ENCODE measurements around the gene SPINK5. TPM values are rescaled to one million over a fixed set of nuclear protein-coding genes. Genes with fewer than 3 reads are reported as not detected.

SPINK5 gene, protein sequence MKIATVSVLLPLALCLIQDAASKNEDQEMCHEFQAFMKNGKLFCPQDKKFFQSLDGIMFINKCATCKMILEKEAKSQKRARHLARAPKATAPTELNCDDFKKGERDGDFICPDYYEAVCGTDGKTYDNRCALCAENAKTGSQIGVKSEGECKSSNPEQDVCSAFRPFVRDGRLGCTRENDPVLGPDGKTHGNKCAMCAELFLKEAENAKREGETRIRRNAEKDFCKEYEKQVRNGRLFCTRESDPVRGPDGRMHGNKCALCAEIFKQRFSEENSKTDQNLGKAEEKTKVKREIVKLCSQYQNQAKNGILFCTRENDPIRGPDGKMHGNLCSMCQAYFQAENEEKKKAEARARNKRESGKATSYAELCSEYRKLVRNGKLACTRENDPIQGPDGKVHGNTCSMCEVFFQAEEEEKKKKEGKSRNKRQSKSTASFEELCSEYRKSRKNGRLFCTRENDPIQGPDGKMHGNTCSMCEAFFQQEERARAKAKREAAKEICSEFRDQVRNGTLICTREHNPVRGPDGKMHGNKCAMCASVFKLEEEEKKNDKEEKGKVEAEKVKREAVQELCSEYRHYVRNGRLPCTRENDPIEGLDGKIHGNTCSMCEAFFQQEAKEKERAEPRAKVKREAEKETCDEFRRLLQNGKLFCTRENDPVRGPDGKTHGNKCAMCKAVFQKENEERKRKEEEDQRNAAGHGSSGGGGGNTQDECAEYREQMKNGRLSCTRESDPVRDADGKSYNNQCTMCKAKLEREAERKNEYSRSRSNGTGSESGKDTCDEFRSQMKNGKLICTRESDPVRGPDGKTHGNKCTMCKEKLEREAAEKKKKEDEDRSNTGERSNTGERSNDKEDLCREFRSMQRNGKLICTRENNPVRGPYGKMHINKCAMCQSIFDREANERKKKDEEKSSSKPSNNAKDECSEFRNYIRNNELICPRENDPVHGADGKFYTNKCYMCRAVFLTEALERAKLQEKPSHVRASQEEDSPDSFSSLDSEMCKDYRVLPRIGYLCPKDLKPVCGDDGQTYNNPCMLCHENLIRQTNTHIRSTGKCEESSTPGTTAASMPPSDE
- total RNA-seq (2021) (5.9 to 10.5 TPM (median 8.4 TPM) in 3 replicates), Bru-seq, nascent RNA (percentile 71 among the genes with signal in this experiment)
- long read RNA-seq, experiment 1, partial matches to known transcripts: 13 of 38 reads
- long read RNA-seq, experiment 1, other reads (novel, unspliced or antisense): 24 of 38 reads
- long read RNA-seq, experiment 2, partial matches to known transcripts: 4 of 7 reads
- long read RNA-seq, experiment 2, other reads (novel, unspliced or antisense): 3 of 7 reads
- long read RNA-seq, experiment 3, partial matches to known transcripts: 0 of 1 reads
- long read RNA-seq, experiment 3, other reads (novel, unspliced or antisense): 1 of 1 reads

DNA sequence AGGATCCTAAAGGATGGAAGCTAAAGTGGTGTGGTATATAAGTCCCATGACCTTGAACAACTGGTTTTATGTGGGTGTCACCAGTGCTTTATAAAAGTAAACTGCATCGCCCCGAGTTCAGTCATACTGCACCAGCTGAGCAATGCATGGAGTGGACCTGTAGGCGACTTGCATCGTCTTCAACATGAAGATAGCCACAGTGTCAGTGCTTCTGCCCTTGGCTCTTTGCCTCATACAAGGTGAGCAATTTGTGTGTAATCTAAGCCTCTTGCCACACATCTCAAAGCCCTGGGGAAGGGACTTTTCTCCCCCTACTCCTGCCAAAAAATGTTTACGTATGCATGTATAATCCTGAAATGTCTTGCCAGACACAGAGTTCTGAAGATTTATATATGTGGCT is at the start of gene SPINK5:
SPINK5 (plus strand) TSS at position 120 of the 400 bp plus-strand sequence; CDS start at position 185, 65 bp downstream.
- ChIA-PET POLR2A (no interaction called here), CTCF (no interaction called here)
- Mint-ChIP-seq H3K27ac (no peak within 1 kb of the TSS; the same call in 1 of the 2 replicates), H3K36me3 (no peaks in the 10 kb centered on the region), H3K4me3 (no peak within 1 kb of the TSS), H3K27me3 (ENCODE audit: low read depth) (no peaks in the 10 kb centered on the region), H3K9me3 (no peaks in the 10 kb centered on the region), H3K4me1 (no peaks in the 10 kb centered on the region)
- DNase-seq (ENCODE audit: low spot score) (no peak), ATAC-seq (no peak)
- TF ChIP-seq GRHL2 (CRISPR knock-in tag; IDR thresholded peaks at IDR 0.05; ENCODE audit: insufficient replicate concordance, severe bottlenecking) (no peak), IRF2 (CRISPR knock-in tag; IDR thresholded peaks at IDR 0.05; ENCODE audit: borderline replicate concordance, low read depth) (no peak), SOX15 (CRISPR knock-in tag; IDR thresholded peaks at IDR 0.05) (no peak), ZNF425 (CRISPR knock-in tag; conservative IDR thresholded peaks at IDR 0.05) (no peak), ZNF317 (CRISPR knock-in tag; IDR thresholded peaks at IDR 0.05; ENCODE audit: borderline replicate concordance, low read depth) (no peak), ZNF263 (CRISPR knock-in tag; IDR thresholded peaks at IDR 0.05; ENCODE audit: low read depth) (no peak)

- TF ChIP-seq, protein P1, sequence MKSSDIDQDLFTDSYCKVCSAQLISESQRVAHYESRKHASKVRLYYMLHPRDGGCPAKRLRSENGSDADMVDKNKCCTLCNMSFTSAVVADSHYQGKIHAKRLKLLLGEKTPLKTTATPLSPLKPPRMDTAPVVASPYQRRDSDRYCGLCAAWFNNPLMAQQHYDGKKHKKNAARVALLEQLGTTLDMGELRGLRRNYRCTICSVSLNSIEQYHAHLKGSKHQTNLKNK (CRISPR knock-in tag; IDR thresholded peaks at IDR 0.05): no peak
- TF ChIP-seq, protein P2, sequence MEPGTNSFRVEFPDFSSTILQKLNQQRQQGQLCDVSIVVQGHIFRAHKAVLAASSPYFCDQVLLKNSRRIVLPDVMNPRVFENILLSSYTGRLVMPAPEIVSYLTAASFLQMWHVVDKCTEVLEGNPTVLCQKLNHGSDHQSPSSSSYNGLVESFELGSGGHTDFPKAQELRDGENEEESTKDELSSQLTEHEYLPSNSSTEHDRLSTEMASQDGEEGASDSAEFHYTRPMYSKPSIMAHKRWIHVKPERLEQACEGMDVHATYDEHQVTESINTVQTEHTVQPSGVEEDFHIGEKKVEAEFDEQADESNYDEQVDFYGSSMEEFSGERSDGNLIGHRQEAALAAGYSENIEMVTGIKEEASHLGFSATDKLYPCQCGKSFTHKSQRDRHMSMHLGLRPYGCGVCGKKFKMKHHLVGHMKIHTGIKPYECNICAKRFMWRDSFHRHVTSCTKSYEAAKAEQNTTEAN (CRISPR knock-in tag; IDR thresholded peaks at IDR 0.05): no peak
- TF ChIP-seq MXD4 (CRISPR knock-in tag; IDR thresholded peaks at IDR 0.05; ENCODE audit: borderline replicate concordance) (no peak), PRRX2 (CRISPR knock-in tag; IDR thresholded peaks at IDR 0.05) (no peak)
- Mint-ChIP-seq H3K4me3 (no peak overlapping the region), H3K36me3 (no peaks in the 10 kb centered on the region), H3K27ac (no peak overlapping the region), H3K4me1 (peaks cover 15% of the 10 kb centered on the region), H3K9me3 (no peaks in the 10 kb centered on the region), H3K27me3 (ENCODE audit: low read depth) (no peaks in the 10 kb centered on the region)
- no peak for DNase-seq (ENCODE audit: low spot score)
- CTCF ChIA-PET: no interaction called here
- no peak for ATAC-seq
- POLR2A ChIA-PET: no interaction called here
Observed at GRCh38 chr5:148014276-148014675, 49.5 kb upstream of the SPINK5 start.

DNA sequence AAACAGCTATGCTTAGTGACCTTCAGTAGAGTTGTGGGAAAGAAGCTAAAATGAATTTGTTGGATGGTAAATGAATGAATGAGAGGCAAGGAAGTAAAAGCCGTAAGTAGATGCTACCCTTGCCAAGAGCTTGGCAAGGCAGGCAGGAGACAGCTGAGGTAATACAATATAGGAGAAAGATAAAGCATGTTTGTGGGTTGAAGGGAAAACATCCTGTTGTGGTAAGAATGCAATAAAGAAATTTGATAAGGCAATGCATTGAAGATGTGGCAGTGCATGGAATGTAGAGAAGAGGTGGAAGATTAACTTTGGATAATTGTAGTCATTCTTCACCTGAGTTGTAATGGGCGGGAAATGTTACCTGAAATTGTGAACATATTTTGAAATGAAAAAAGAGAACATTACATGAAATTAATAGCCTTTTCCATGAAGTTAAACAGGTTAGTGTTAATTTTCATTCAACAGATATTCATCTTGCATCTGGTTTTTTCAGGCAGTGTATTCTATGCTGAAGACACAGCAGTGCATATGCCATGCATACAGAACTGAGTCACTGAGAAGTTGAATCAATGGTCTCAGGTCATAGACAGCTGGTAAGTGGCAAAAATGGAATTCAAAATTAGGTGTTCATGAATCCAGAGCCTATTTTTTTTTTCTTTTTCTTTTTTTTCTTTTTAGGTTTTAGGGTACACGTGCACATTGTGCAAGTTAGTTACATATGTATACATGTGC is 43.4 kb upstream of the SPINK5 start:
- H3K27ac Mint-ChIP-seq: no peak overlapping the region
- H3K27me3 Mint-ChIP-seq (ENCODE audit: low read depth): no peaks in the 10 kb centered on the region
- H3K4me3 Mint-ChIP-seq: no peak overlapping the region
- POLR2A ChIA-PET: no interaction called here
- ATAC-seq (no peak), DNase-seq (ENCODE audit: low spot score) (no peak)
- peaks cover 17% of the 10 kb centered on the region for H3K36me3 Mint-ChIP-seq
- H3K9me3 Mint-ChIP-seq: peaks cover 8% of the 10 kb centered on the region
- no peaks in the 10 kb centered on the region for H3K4me1 Mint-ChIP-seq
- CTCF ChIA-PET: no interaction called here
- TF ChIP-seq FOXP4 (CRISPR knock-in tag; IDR thresholded peaks at IDR 0.05): no peak
- TF ChIP-seq NFYB (CRISPR knock-in tag; conservative IDR thresholded peaks at IDR 0.05; ENCODE audit: low read depth): no peak
- TF ChIP-seq ZNF532 (CRISPR knock-in tag; IDR thresholded peaks at IDR 0.05; ENCODE audit: borderline replicate concordance): no peak
- TF ChIP-seq PRRX2 (CRISPR knock-in tag; IDR thresholded peaks at IDR 0.05): no peak

All from WTC11 (cell line).